Hepatocyte (in vitro differentiated cells): ENCODE data around the gene DOCK7.
"Not testable (repeated sequence)": the region's sequence is repeated elsewhere in the genome, so short reads cannot be mapped to it uniquely, and the experiment has no call there.

Experiments
- EZH2phosphoT487 ChIP-seq: fragments of 200-600 bp; sonication (generic); IDR thresholded peaks from one replicate; pipeline ENCODE4 v1.6.1; 2018; ENCODE audit warnings: antibody characterized with exemption, mild to moderate bottlenecking, low read depth, moderate library complexity; ENCODE audit not compliant: unreplicated experiment, severe bottlenecking
- TF ChIP-seq, protein P1 (sequence below): fragments of 200-600 bp; sonication (generic); IDR thresholded peaks from 2 replicates; pipeline ENCODE4 v1.5.1; 2016; ENCODE audit warnings: antibody characterized with exemption, mild to moderate bottlenecking; ENCODE audit not compliant: poor library complexity

DNA sequence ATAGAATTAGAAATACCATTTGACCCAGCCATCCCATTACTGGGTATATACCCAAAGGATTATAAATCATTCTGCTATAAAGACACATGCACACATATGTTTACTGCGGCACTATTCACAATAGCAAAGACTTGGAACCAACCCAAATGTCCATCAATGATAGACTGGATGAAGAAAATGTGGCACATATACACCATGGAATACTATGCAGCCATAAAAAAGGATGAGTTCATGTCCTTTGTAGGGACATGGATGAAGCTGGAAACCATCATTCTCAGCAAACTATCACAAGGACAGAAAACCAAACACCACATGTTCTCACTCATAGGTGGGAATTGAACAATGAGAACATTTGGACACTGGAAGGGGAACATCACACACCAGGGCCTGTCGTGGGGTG lies 7.2 kb downstream of the DOCK7 start:
- TF ChIP-seq EZH2phosphoT487, result not testable (repeated sequence)
- TF ChIP-seq, protein P1, sequence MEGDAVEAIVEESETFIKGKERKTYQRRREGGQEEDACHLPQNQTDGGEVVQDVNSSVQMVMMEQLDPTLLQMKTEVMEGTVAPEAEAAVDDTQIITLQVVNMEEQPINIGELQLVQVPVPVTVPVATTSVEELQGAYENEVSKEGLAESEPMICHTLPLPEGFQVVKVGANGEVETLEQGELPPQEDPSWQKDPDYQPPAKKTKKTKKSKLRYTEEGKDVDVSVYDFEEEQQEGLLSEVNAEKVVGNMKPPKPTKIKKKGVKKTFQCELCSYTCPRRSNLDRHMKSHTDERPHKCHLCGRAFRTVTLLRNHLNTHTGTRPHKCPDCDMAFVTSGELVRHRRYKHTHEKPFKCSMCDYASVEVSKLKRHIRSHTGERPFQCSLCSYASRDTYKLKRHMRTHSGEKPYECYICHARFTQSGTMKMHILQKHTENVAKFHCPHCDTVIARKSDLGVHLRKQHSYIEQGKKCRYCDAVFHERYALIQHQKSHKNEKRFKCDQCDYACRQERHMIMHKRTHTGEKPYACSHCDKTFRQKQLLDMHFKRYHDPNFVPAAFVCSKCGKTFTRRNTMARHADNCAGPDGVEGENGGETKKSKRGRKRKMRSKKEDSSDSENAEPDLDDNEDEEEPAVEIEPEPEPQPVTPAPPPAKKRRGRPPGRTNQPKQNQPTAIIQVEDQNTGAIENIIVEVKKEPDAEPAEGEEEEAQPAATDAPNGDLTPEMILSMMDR, result not testable (repeated sequence)
